WTC11 (cell line): ENCODE data around the gene COL12A1.

Experiments used
- IRF1 ChIP-seq: sonication (generic); formaldehyde crosslinking; IDR thresholded peaks from 2 replicates; pipeline ENCODE4 v1.8.0; 2023; ENCODE audit warnings: missing genetic modification reagents
- IRF2 ChIP-seq: sonication (generic); formaldehyde crosslinking; IDR thresholded peaks from 2 replicates; pipeline ENCODE4 v1.8.0; 2022; ENCODE audit warnings: low read depth, missing genetic modification reagents, borderline replicate concordance
- TF ChIP-seq, protein P1 (sequence below): fragments of 200-600 bp; IDR thresholded peaks from 2 replicates; pipeline ENCODE4 v1.8.0; 2022; ENCODE audit warnings: antibody characterized with exemption

GRCh38 chr6:75213112-75213511, 7.3 kb upstream of the COL12A1 start:
- TF ChIP-seq, protein P1, sequence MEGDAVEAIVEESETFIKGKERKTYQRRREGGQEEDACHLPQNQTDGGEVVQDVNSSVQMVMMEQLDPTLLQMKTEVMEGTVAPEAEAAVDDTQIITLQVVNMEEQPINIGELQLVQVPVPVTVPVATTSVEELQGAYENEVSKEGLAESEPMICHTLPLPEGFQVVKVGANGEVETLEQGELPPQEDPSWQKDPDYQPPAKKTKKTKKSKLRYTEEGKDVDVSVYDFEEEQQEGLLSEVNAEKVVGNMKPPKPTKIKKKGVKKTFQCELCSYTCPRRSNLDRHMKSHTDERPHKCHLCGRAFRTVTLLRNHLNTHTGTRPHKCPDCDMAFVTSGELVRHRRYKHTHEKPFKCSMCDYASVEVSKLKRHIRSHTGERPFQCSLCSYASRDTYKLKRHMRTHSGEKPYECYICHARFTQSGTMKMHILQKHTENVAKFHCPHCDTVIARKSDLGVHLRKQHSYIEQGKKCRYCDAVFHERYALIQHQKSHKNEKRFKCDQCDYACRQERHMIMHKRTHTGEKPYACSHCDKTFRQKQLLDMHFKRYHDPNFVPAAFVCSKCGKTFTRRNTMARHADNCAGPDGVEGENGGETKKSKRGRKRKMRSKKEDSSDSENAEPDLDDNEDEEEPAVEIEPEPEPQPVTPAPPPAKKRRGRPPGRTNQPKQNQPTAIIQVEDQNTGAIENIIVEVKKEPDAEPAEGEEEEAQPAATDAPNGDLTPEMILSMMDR: no peak
- TF ChIP-seq IRF1 (CRISPR knock-in tag) (no peak), IRF2 (CRISPR knock-in tag) (no peak)
